DMS153 treated with DMSO at 0.1 percent for 48 hours (cell line): ENCODE data around the gene SCAMP1.
"Not testable (repeated sequence)": the region's sequence is repeated elsewhere in the genome, so short reads cannot be mapped to it uniquely, and the experiment has no call there.

Experiments
- DNase-seq: peaks from one replicate; lab custom pipeline; 2025; ENCODE audit not compliant: unreplicated experiment; lab: John Stamatoyannopoulos, UW

SCAMP1 gene

GRCh38 chr5:78419396-78419795, 59.0 kb downstream of the SCAMP1 start:
- no peak for DNase-seq

- DNase-seq, result no peak
Measured at GRCh38 chr5:78420548-78420947, 60.1 kb downstream of the SCAMP1 start.

- no peak for DNase-seq
Measured at GRCh38 chr5:78424665-78425064, 64.2 kb downstream of the SCAMP1 start.

GRCh38 chr5:78429332-78429980, 69.0 kb downstream of the SCAMP1 start:
- no peak for DNase-seq

- no peak for DNase-seq
Measured at GRCh38 chr5:78430866-78431265, 70.4 kb downstream of the SCAMP1 start.

GRCh38 chr5:78433972-78434371, 73.6 kb downstream of the SCAMP1 start:
- DNase-seq, result no peak

- DNase-seq, result no peak
Measured at GRCh38 chr5:78447775-78448424, 87.5 kb downstream of the SCAMP1 start.

GRCh38 chr5:78449103-78449502, 88.7 kb downstream of the SCAMP1 start:
- DNase-seq, result no peak

- DNase-seq, result not testable (repeated sequence)
Measured at GRCh38 chr5:78457507-78457906, 97.1 kb downstream of the SCAMP1 start.

- DNase-seq, result no peak
Measured at GRCh38 chr5:78458843-78459242, 98.4 kb downstream of the SCAMP1 start.

- DNase-seq, result no peak
Measured at GRCh38 chr5:78467140-78467539, 106.7 kb downstream of the SCAMP1 start.

GRCh38 chr5:78467752-78468357, 107.4 kb downstream of the SCAMP1 start:
- no peak for DNase-seq

GRCh38 chr5:78471896-78472295, 111.5 kb downstream of the SCAMP1 start:
- no peak for DNase-seq

- no peak for DNase-seq
Measured at GRCh38 chr5:78472469-78473106, 112.2 kb downstream of the SCAMP1 start.

GRCh38 chr5:78473751-78474150, 113.3 kb downstream of the SCAMP1 start:
- DNase-seq, result no peak

GRCh38 chr5:78475370-78475769, 115.0 kb downstream of the SCAMP1 start:
- DNase-seq, result no peak

GRCh38 chr5:78476795-78477194, 116.4 kb downstream of the SCAMP1 start:
- DNase-seq, result no peak

- no peak for DNase-seq
Measured at GRCh38 chr5:78482948-78483347, 122.5 kb downstream of the SCAMP1 start.

- no peak for DNase-seq
Measured at GRCh38 chr5:78483809-78484521, 123.5 kb downstream of the SCAMP1 start.

- DNase-seq, result no peak
Measured at GRCh38 chr5:78486218-78486617, 125.8 kb downstream of the SCAMP1 start.

- no peak for DNase-seq
Measured at GRCh38 chr5:78487846-78488245, 127.4 kb downstream of the SCAMP1 start.
